DMS79 (cell line): ENCODE data around the gene SAP30L.

Source experiments
- DNase-seq: peaks from one replicate; lab custom pipeline; 2025; lab: John Stamatoyannopoulos, UW

The SAP30L gene

GRCh38 chr5:154509784-154510555, 64.2 kb downstream of the SAP30L start:
- no peak for DNase-seq
